Measurements from ENCODE around the gene SLC45A1. TPM values are rescaled to one million over a fixed set of nuclear protein-coding genes. Genes with fewer than 3 reads are reported as not detected.

The SLC45A1 gene
- total RNA-seq, 2 experiments from 2014 or later = 0.88 to 0.98 TPM

DNA sequence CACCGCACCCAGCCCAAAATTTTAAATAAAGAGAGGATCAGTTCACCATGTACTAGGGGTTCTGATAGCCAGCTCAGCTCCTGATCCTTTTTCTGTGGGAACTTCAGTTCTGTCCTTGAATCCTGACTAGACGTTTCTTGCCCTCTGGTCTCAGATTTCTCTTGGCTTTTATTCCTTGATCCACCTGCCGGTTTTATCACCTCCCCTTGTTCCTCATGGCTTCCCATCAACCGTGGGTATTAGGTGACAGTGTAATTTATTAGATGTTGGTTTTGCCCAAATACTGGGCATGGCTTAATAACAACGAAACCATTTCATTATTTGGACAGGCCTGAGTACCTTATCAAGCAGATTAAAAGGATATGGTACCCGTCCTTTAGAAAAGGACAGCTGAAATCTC lies 22.5 kb downstream of the SLC45A1 start:
- no peaks in the 10 kb centered on the region for H3K4me1 ChIP-seq (ENCODE audit: insufficient read depth, low read length)
- intact Hi-C loops (cut with DNase I, micrococcal nuclease) = no loop called here
- Mint-ChIP-seq H3K9me3 (no peaks in the 10 kb centered on the region), H3K27me3 (no peaks in the 10 kb centered on the region), H3K27ac (no peak overlapping the region), H3K36me3 (ENCODE audit: low read depth) (peaks cover 10% of the 10 kb centered on the region), H3K4me3 (no peak overlapping the region), H3K4me1 (ENCODE audit: low read depth) (no peaks in the 10 kb centered on the region)
- CTCF ChIA-PET = interaction anchor here (0.7 kb wide), 1 partner anchor 9 kb away, joined by 3 read pairs; no protein-coding TSS in a partner anchor
- DNase-seq = no peak
- no peak overlapping the region for H3K4me3 ChIP-seq (ENCODE audit: low read length)
- no peaks in the 10 kb centered on the region for H3K27me3 ChIP-seq (ENCODE audit: control insufficient read depth in 1 of 2, insufficient read depth in 2 of 2, low read length in 2 of 2)
- ATAC-seq (ENCODE audit: poor library complexity) = no peak
- TF ChIP-seq CTCF (IDR thresholded peaks at IDR 0.05) = no peak
- no peak overlapping the region for H3K27ac ChIP-seq (ENCODE audit: low read depth in 1 of 2, low read length in 2 of 2)
- POLR2A ChIA-PET = no interaction called here
- peaks cover 0 to under 1% of the 10 kb centered on the region in 2 experiments for H3K9me3 ChIP-seq (ENCODE audit: control insufficient read depth in 1 of 2, insufficient read depth in 1 of 2, low read length in 2 of 2)
- H3K36me3 ChIP-seq (ENCODE audit: insufficient read depth, low read length) = no peaks in the 10 kb centered on the region

GRCh38 chr1:8342325-8342724 lies 24.4 kb downstream of the SLC45A1 start:
- Histone ChIP-seq H3K4me3 (ENCODE audit: low read length) (no peak overlapping the region), H3K27me3 (ENCODE audit: control insufficient read depth in 1 of 2, insufficient read depth in 2 of 2, low read length in 2 of 2) (no peaks in the 10 kb centered on the region), H3K9me3 (ENCODE audit: control insufficient read depth in 1 of 2, insufficient read depth in 1 of 2, low read length in 2 of 2) (no peaks in the 10 kb centered on the region), H3K27ac (ENCODE audit: low read depth in 1 of 2, low read length in 2 of 2) (no peak overlapping the region), H3K36me3 (ENCODE audit: insufficient read depth, low read length) (no peaks in the 10 kb centered on the region), H3K4me1 (ENCODE audit: insufficient read depth, low read length) (no peaks in the 10 kb centered on the region)
- Mint-ChIP-seq H3K36me3 (ENCODE audit: low read depth) (no peaks in the 10 kb centered on the region), H3K9me3 (no peaks in the 10 kb centered on the region), H3K27ac (no peak overlapping the region), H3K4me1 (ENCODE audit: low read depth) (no peaks in the 10 kb centered on the region), H3K27me3 (no peaks in the 10 kb centered on the region), H3K4me3 (no peak overlapping the region)
- TF ChIP-seq CTCF (IDR thresholded peaks at IDR 0.05) = no peak
- intact Hi-C loops (cut with DNase I, micrococcal nuclease) = no loop called here
- ChIA-PET CTCF (no interaction called here), POLR2A (no interaction called here)
- ATAC-seq (ENCODE audit: poor library complexity) (no peak), DNase-seq (no peak)

- H3K4me3 Mint-ChIP-seq = no peak overlapping the region
- ChIA-PET POLR2A (no interaction called here), CTCF (no interaction called here)
- H3K4me3 ChIP-seq (ENCODE audit: low read length) = no peak overlapping the region
- H3K27me3 ChIP-seq (ENCODE audit: control insufficient read depth in 1 of 2, insufficient read depth in 2 of 2, low read length in 2 of 2) = no peaks in the 10 kb centered on the region
- H3K27me3 Mint-ChIP-seq = no peaks in the 10 kb centered on the region
- H3K4me1 ChIP-seq (ENCODE audit: insufficient read depth, low read length) = no peaks in the 10 kb centered on the region
- H3K27ac ChIP-seq (ENCODE audit: low read depth in 1 of 2, low read length in 2 of 2) = no peak overlapping the region
- ATAC-seq (ENCODE audit: poor library complexity) (no peak), DNase-seq (no peak)
- H3K36me3 ChIP-seq (ENCODE audit: insufficient read depth, low read length) = no peaks in the 10 kb centered on the region
- no peaks in the 10 kb centered on the region for H3K9me3 Mint-ChIP-seq
- H3K27ac Mint-ChIP-seq = no peak overlapping the region
- H3K4me1 Mint-ChIP-seq (ENCODE audit: low read depth) = no peaks in the 10 kb centered on the region
- H3K36me3 Mint-ChIP-seq (ENCODE audit: low read depth) = no peaks in the 10 kb centered on the region
- no peak for TF ChIP-seq CTCF (IDR thresholded peaks at IDR 0.05)
- intact Hi-C loops (cut with DNase I, micrococcal nuclease) = no loop called here
- H3K9me3 ChIP-seq (ENCODE audit: control insufficient read depth in 1 of 2, insufficient read depth in 1 of 2, low read length in 2 of 2) = no peaks in the 10 kb centered on the region
These were observed 25.1 kb downstream of the SLC45A1 start for GRCh38 chr1:8343044-8343443.
